Muscle layer of colon (tissue), 2 donors: Measurements from ENCODE around the gene FMO2.

Experiments used
- H3K27ac ChIP-seq: one replicate; pipeline ENCODE4 v1.7.0; 2013; ENCODE audit warnings: low read depth, mild to moderate bottlenecking, low read length, moderate library complexity
- H3K27me3 ChIP-seq, 2 donors: one replicate each; pipeline ENCODE4 v1.7.0; 2013; ENCODE audit warnings: low read length in 2 of 2, mild to moderate bottlenecking in 2 of 2; ENCODE audit not compliant: insufficient read depth in 2 of 2, control insufficient read depth in 1 of 2
- H3K36me3 ChIP-seq: one replicate; pipeline ENCODE4 v1.7.0; 2013; ENCODE audit warnings: mild to moderate bottlenecking, low read length; ENCODE audit not compliant: insufficient read depth
- H3K4me1 ChIP-seq: one replicate; pipeline ENCODE4 v1.7.0; 2013; ENCODE audit warnings: mild to moderate bottlenecking, low read length; ENCODE audit not compliant: insufficient read depth
- H3K4me3 ChIP-seq, 2 donors: one replicate each; pipeline ENCODE4 v1.7.0; 2013; ENCODE audit warnings: low read length in 2 of 2, low read depth in 1 of 2, mild to moderate bottlenecking in 1 of 2, moderate library complexity in 1 of 2
- H3K9ac ChIP-seq: one replicate; pipeline ENCODE4 v1.7.0; 2013; ENCODE audit warnings: low read length
- H3K9me3 ChIP-seq: one replicate; pipeline ENCODE4 v1.7.0; 2013; ENCODE audit warnings: mild to moderate bottlenecking, low read length
- donor health status: abdominal sarcoma.
- donor health status: Adenocarcinoma of cecum.

The FMO2 gene

GRCh38 chr1:171185091-171185490, at the start of gene FMO2:
FMO2 (plus strand) TSS chr1:171185300; CDS start chr1:171185714, 414 bp downstream.
- no peak within 1 kb of the TSS for H3K9ac ChIP-seq
- H3K27me3 ChIP-seq = no peaks in the 10 kb centered on the region
- H3K4me3 ChIP-seq = peak within 1 kb of the TSS in 1 of 2 donors; percentile 36
- no peak within 1 kb of the TSS for H3K27ac ChIP-seq
- no peaks in the 10 kb centered on the region for H3K9me3 ChIP-seq
- no peaks in the 10 kb centered on the region for H3K4me1 ChIP-seq
- no peaks in the 10 kb centered on the region for H3K36me3 ChIP-seq

- Histone ChIP-seq H3K27me3 (no peaks in the 10 kb centered on the region), H3K27ac (no peak overlapping the region), H3K9me3 (no peaks in the 10 kb centered on the region), H3K36me3 (no peaks in the 10 kb centered on the region), H3K4me1 (peaks cover 15% of the 10 kb centered on the region), H3K9ac (no peak overlapping the region), H3K4me3 (no peak overlapping the region)
Observed at GRCh38 chr1:171137580-171137979, 47.5 kb upstream of the FMO2 start.

GRCh38 chr1:171138980-171139379, 46.1 kb upstream of the FMO2 start:
- Histone ChIP-seq H3K4me3 (no peak overlapping the region), H3K27ac (no peak overlapping the region), H3K9me3 (no peaks in the 10 kb centered on the region), H3K27me3 (no peaks in the 10 kb centered on the region), H3K36me3 (no peaks in the 10 kb centered on the region), H3K9ac (no peak overlapping the region), H3K4me1 (peaks cover 15% of the 10 kb centered on the region)

GRCh38 chr1:171139890-171140289, 45.2 kb upstream of the FMO2 start:
- H3K4me1 ChIP-seq = peaks cover 15% of the 10 kb centered on the region
- no peak overlapping the region for H3K4me3 ChIP-seq
- no peak overlapping the region for H3K9ac ChIP-seq
- no peaks in the 10 kb centered on the region for H3K36me3 ChIP-seq
- H3K27me3 ChIP-seq = no peaks in the 10 kb centered on the region
- no peak overlapping the region for H3K27ac ChIP-seq
- H3K9me3 ChIP-seq = no peaks in the 10 kb centered on the region

GRCh38 chr1:171140401-171140800, 44.7 kb upstream of the FMO2 start:
- H3K4me1 ChIP-seq = peaks cover 15% of the 10 kb centered on the region
- H3K9ac ChIP-seq = no peak overlapping the region
- no peak overlapping the region for H3K27ac ChIP-seq
- H3K27me3 ChIP-seq = no peaks in the 10 kb centered on the region
- H3K36me3 ChIP-seq = no peaks in the 10 kb centered on the region
- no peak overlapping the region for H3K4me3 ChIP-seq
- H3K9me3 ChIP-seq = no peaks in the 10 kb centered on the region

- Histone ChIP-seq H3K36me3 (no peaks in the 10 kb centered on the region), H3K4me1 (peaks cover 15% of the 10 kb centered on the region), H3K9me3 (no peaks in the 10 kb centered on the region), H3K27me3 (no peaks in the 10 kb centered on the region), H3K9ac (no peak overlapping the region), H3K4me3 (no peak overlapping the region), H3K27ac (no peak overlapping the region)
Observed at GRCh38 chr1:171140956-171141687, 44.0 kb upstream of the FMO2 start.

- Histone ChIP-seq H3K9ac (no peak overlapping the region), H3K27me3 (no peaks in the 10 kb centered on the region), H3K27ac (peak overlapping the region; percentile 7), H3K9me3 (no peaks in the 10 kb centered on the region), H3K36me3 (no peaks in the 10 kb centered on the region), H3K4me3 (no peak overlapping the region), H3K4me1 (peaks cover 15% of the 10 kb centered on the region)
Observed at GRCh38 chr1:171141688-171142415, 43.2 kb upstream of the FMO2 start.

- Histone ChIP-seq H3K36me3 (no peaks in the 10 kb centered on the region), H3K4me3 (no peak overlapping the region), H3K9ac (no peak overlapping the region), H3K9me3 (no peaks in the 10 kb centered on the region), H3K4me1 (peaks cover 15% of the 10 kb centered on the region), H3K27me3 (no peaks in the 10 kb centered on the region), H3K27ac (no peak overlapping the region)
Observed at GRCh38 chr1:171142416-171143385, 42.4 kb upstream of the FMO2 start.

- H3K27me3 ChIP-seq = no peaks in the 10 kb centered on the region
- no peak overlapping the region for H3K9ac ChIP-seq
- no peaks in the 10 kb centered on the region for H3K36me3 ChIP-seq
- H3K4me3 ChIP-seq = no peak overlapping the region
- H3K4me1 ChIP-seq = no peaks in the 10 kb centered on the region
- no peak overlapping the region for H3K27ac ChIP-seq
- H3K9me3 ChIP-seq = no peaks in the 10 kb centered on the region
Observed at GRCh38 chr1:171150156-171150555, 34.9 kb upstream of the FMO2 start.

GRCh38 chr1:171152549-171152948, 32.6 kb upstream of the FMO2 start:
- H3K27me3 ChIP-seq = no peaks in the 10 kb centered on the region
- H3K4me3 ChIP-seq = no peak overlapping the region
- no peaks in the 10 kb centered on the region for H3K4me1 ChIP-seq
- no peaks in the 10 kb centered on the region for H3K9me3 ChIP-seq
- no peak overlapping the region for H3K9ac ChIP-seq
- no peaks in the 10 kb centered on the region for H3K36me3 ChIP-seq
- no peak overlapping the region for H3K27ac ChIP-seq

GRCh38 chr1:171155484-171155883, 29.6 kb upstream of the FMO2 start:
- no peaks in the 10 kb centered on the region for H3K4me1 ChIP-seq
- no peaks in the 10 kb centered on the region for H3K9me3 ChIP-seq
- H3K27me3 ChIP-seq = no peaks in the 10 kb centered on the region
- no peaks in the 10 kb centered on the region for H3K36me3 ChIP-seq
- no peak overlapping the region for H3K4me3 ChIP-seq
- H3K27ac ChIP-seq = no peak overlapping the region
- H3K9ac ChIP-seq = no peak overlapping the region
